Activated naive CD4-positive, alpha-beta T cell treated with anti-CD3 and anti-CD28 coated beads, Interleukin-2, amount 50 U/mL, for 72 hours (primary cell): Measurements from ENCODE around the gene IGF1R. TPM values are rescaled to one million over a fixed set of nuclear protein-coding genes. Genes with fewer than 3 reads are reported as not detected.
A peak's percentile ranks its signal among the peaks of the same experiment; 100 is the strongest.

Source experiments
- ATAC-seq, 2 donors: fragments of 150-1000 bp; cut with Tn5 transposase; 2 replicates each; pipeline ENCODE4 v1.10.0; 2021; ENCODE audit warnings: mild to moderate bottlenecking in 2 of 2, moderate library complexity in 2 of 2
- DNase-seq, 2 donors: peaks; one replicate each; pipeline ENCODE4 v3.0.0; 2021 to 2022; ENCODE audit warnings: low spot score in 2 of 2
- H3K27ac Mint-ChIP-seq, 2 donors: one replicate each; pipeline ENCODE4 v1.8.0; 2022; ENCODE audit warnings: mild to moderate bottlenecking in 2 of 2, mixed read lengths in 2 of 2
- H3K36me3 Mint-ChIP-seq, 2 donors: one replicate each; pipeline ENCODE4 v1.8.0; 2022; ENCODE audit warnings: mixed read lengths in 2 of 2
- H3K9me3 Mint-ChIP-seq, 2 donors: one replicate each; pipeline ENCODE4 v1.8.0; 2022; ENCODE audit warnings: mixed read lengths in 2 of 2
- total RNA-seq, 2 donors: library from RNA; stranded (reverse); gene quantifications; one replicate each; pipeline ENCODE4 v1.2.3, GENCODE V29; 2022

The IGF1R gene
- total RNA-seq, 2 donors from 2014 or later = 35.6 to 39.4 TPM

DNA sequence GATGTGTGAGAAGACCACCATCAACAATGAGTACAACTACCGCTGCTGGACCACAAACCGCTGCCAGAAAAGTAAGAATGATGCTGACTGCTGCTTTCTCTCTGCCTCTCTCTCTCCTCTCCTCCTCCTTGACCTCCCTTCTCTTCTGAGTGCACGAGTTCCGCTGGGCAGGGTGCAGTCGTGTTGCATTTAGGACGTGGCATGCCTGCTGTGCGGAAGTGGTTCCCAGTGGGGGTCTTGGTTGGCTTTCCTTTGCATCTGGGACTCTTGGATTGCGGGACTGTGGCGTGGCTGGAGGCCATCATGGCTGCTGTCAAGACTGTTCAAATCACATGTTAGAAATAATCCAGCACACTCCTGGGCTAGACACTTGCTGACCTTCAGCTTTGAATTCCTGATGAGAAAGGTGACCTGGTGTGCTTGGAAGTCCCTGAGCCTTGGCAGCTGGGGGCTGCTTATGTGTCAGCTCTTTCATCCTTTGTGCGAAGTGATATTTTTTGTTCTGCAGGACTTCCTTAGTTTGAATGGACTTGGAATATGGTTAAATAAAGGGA is 59.8 kb downstream of the IGF1R start:
- peaks cover 3 to 11% of the 10 kb centered on the region in 2 donors for H3K9me3 Mint-ChIP-seq
- no peak for ATAC-seq
- DNase-seq = no peak
- peak overlapping the region in 1 of 2 donors; percentile 3 for H3K27ac Mint-ChIP-seq
- H3K36me3 Mint-ChIP-seq = peaks cover 26 to 38% of the 10 kb centered on the region in 2 donors

DNA sequence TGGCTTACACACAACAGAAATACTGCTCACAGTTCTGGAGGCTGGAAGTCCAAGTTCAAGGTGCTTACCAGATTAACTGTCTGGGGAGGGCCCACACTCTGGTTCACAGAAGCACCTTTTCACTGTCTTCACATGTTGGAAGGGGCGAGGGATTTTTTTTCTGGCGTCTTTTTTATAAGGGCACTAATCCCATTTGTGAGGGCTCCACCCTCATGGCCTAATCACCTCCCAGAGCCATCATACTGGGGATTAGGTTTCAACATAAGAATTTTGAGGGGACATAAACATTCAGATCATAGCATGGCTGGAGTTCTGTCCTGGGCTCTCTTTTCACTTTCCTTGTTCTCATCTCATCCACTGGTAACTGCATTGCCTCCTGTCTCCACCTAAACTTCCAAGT is 63.5 kb downstream of the IGF1R start:
- Mint-ChIP-seq H3K9me3 (peaks cover 3 to 11% of the 10 kb centered on the region in 2 donors), H3K27ac (no peak overlapping the region), H3K36me3 (peaks cover 26 to 38% of the 10 kb centered on the region in 2 donors)
- DNase-seq (no peak), ATAC-seq (no peak)

DNA sequence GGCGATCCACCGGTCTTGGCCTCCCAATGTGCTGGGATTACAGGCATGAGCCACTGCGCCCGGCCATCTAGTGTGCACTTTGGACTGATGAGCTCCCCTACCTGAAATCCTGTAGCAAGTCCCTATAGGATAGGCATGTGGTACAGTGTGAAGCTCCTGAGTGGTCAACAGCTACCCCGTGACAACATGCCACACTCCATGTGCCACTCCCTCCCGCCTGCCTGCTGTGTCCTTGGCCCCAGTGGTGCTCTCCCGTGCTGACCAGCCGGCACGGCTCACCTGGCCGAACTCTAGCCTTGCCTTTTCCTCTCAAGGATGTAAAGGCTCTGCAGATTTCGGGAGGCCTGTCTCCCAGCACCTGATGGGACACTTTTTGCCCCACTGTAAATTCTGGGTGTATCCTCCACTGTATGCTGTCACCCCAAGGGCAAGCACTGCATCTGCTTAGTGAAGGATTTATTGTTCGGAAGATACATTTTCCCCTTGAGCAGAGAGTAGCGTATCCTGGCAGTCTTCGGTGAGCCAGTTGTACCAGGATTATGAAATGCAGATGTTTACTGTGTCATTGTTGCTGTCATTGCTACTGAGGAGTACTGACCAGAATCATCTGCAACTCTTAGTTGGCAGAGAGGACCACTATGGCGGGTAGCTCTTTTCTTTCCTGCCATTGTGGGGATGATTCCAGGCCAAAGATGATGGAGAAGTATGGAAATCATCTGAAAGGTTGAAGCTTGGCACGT is 64.7 kb downstream of the IGF1R start:
- Mint-ChIP-seq H3K36me3 (peaks cover 25 to 32% of the 10 kb centered on the region in 2 donors), H3K9me3 (peaks cover 3 to 11% of the 10 kb centered on the region in 2 donors), H3K27ac (no peak overlapping the region)
- peak; percentile 24 to 45 for ATAC-seq
- no peak for DNase-seq

DNA sequence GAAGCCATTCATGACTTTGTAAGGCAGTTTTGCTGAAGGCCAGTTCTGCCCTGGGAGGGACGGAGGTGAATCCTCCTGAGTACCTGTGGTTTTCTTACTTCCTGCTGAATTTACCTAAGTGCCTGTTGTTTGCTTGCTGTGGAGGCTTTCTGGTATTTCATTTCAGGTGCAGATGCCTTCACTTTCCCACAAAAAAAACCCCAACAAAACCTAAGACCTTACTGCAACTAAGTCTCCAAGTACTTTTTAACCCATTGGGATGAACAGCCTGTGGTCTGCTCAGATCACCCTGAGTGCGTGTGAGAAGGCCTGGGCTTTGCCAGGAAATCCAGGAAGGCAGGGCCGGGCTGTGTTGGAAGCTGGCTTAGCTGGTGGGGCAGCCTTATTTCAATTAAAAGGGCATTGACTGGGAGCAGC is 65.3 kb downstream of the IGF1R start:
- no peak for DNase-seq
- peak overlapping the region; percentile 58 to 69 for H3K27ac Mint-ChIP-seq

DNA sequence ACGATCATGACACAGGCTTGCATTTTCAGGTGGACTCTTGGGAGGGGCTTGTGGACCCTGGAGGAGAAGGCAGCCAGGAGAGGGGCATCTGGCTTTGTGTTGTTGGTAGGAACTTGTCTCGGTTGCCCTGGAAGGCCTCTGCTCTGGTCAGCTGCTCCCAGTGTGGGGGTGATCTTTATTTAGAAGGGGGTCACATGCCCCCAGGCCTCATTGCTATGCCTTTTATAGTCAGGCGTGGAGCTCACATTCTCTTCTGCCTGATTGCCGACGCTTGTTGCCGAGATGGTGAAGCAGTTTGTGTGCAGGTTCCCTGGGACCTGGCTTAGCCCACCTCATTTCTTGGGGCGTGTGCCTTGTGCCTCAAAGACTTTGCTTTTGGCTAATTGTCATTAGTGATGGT is 66.6 kb downstream of the IGF1R start:
- peaks cover 17% of the 10 kb centered on the region in 2 donors for H3K36me3 Mint-ChIP-seq
- no peak for DNase-seq
- no peak overlapping the region for H3K27ac Mint-ChIP-seq
- peaks cover 3 to 11% of the 10 kb centered on the region in 2 donors for H3K9me3 Mint-ChIP-seq
- no peak for ATAC-seq

More for the DNA sequence above, 65.3 kb downstream of the IGF1R start:
- H3K9me3 Mint-ChIP-seq = peaks cover 3 to 11% of the 10 kb centered on the region in 2 donors
- peaks cover 21 to 26% of the 10 kb centered on the region in 2 donors for H3K36me3 Mint-ChIP-seq
- peak; percentile 72 to 75 for ATAC-seq

DNA sequence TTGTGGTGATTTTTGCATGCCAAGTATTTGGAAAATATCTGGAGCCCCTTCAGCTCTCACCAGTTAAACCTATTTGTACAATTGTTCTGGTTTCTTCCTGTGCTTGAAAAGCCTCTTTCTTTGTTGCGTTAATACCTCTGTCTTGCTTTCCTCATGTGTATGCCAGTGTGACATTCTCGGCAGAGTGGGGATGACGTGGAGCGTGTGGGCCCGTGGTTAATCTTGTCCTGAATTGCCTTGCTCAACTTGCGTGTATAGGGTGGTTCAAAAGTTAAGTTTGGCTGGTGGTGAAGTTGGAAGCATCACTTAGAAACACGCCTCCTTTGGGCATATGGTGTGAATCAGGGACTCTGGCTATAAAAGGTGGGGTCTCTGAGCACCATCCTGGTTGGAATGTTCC is 67.1 kb downstream of the IGF1R start:
- no peak for ATAC-seq
- peaks cover 17% of the 10 kb centered on the region in 2 donors for H3K36me3 Mint-ChIP-seq
- H3K27ac Mint-ChIP-seq = peak overlapping the region; percentile 57 to 66
- peaks cover 3 to 11% of the 10 kb centered on the region in 2 donors for H3K9me3 Mint-ChIP-seq
- no peak for DNase-seq

DNA sequence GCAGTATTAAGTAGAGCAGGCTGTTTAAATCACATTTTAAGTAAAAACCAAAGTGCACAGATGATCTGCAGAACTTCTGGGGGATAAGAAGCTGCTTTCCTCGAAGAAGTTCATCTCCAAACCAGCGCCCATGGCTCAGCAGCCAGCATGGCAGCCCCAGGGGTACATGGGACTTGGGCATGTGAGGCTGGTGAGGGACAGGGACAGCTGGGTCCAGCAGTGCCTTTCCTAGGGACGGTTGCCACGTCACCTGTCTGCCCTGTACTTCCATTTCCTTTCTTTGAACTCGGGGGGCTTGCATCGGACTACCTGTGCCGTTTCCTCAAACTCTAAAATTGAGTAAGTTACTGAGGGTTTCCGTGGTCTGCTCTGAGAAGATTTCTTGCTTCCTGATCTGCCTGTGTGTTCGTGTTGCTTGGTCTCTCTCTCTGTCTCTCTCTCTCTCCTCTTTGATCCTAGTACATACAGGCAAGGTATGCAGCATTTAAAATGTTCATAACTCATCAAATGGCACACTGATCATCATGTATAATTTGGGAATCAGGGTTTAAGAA is 67.6 kb downstream of the IGF1R start:
- DNase-seq (no peak), ATAC-seq (peak in 1 of 2 donors; percentile 41)
- Mint-ChIP-seq H3K9me3 (peaks cover 2 to 11% of the 10 kb centered on the region in 2 donors), H3K27ac (peak overlapping the region; percentile 57 to 66), H3K36me3 (peaks cover 15 to 16% of the 10 kb centered on the region in 2 donors)

DNA sequence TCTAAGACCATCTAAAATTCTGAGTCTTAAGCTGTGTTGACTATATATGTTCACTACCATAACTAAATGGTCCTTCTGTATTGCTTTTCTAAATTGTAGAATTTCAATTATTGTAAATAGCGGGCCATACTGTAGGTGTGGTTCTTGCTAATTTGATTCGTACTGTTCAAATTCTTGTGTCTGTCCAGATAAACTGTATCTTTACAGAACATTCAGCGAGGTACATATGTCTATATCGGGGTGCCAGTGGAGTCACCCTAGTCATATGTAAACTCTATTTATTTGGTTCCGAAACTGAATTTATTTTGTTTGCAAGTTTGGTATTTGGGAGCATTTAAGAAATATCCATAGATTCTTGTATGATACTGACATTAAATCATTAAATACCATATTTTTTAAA is 69.0 kb downstream of the IGF1R start:
- Mint-ChIP-seq H3K9me3 (peaks cover 0 to under 1% of the 10 kb centered on the region in 2 donors), H3K36me3 (peaks cover 1 to 2% of the 10 kb centered on the region in 2 donors), H3K27ac (no peak overlapping the region)
- no peak for DNase-seq
- no peak for ATAC-seq

DNA sequence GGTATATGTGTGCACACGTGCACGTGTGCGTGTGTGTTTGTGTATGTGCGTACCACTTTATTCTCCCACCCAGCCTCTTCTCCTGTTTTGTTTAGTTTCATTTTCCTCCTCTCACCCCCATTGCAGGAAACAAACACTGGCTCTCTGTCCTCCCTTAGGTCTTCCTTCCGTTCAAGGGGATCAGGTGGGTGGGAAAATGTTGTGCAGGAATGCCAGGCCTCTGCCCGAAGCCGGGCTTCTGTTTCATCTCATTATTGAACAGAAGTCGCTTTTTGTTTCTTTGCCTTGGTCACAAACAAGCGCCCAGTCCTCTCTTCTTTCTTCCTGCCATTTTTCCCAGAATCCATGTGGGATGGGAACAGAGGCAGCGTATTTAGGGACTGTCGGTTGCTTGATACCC is 69.6 kb downstream of the IGF1R start:
- H3K27ac Mint-ChIP-seq = no peak overlapping the region
- no peaks in the 10 kb centered on the region for H3K36me3 Mint-ChIP-seq
- DNase-seq (no peak), ATAC-seq (no peak)
- no peaks in the 10 kb centered on the region for H3K9me3 Mint-ChIP-seq

DNA sequence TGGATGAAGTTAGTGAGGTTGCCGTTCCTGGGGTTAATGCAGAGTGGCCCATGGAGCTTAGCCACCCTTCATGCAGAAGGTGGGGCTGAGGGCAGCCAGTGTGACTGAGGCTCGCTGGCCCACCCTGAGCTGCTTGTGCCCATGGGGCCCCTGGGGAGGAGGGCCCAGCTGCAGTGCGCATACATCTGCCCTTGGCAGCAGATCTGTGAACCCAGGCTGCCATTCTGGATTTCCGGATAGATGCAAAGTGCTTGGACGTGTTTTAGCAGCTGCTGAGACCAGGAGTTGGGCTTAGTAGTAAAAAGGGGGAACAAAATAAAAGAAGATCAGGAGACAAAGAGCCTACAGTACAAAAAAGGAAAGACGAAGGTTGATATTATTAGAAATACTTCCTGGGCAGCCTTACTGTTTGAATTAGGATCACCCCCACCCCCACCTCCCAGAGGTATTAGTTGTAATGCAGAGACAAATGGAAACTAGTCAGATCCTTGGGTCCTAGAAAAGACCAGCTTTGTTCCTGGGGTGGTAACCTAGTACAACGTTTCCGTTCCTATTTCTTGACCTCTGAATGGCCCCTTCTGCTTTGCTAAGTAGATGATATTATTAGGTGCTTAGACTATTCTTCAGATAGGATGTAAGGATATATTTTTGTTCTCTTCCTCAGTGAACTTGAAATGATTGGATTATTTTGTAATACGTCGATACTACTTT is 70.2 kb downstream of the IGF1R start:
- H3K27ac Mint-ChIP-seq = no peak overlapping the region
- DNase-seq (no peak), ATAC-seq (no peak)
- no peaks in the 10 kb centered on the region for H3K9me3 Mint-ChIP-seq
- H3K36me3 Mint-ChIP-seq = no peaks in the 10 kb centered on the region

DNA sequence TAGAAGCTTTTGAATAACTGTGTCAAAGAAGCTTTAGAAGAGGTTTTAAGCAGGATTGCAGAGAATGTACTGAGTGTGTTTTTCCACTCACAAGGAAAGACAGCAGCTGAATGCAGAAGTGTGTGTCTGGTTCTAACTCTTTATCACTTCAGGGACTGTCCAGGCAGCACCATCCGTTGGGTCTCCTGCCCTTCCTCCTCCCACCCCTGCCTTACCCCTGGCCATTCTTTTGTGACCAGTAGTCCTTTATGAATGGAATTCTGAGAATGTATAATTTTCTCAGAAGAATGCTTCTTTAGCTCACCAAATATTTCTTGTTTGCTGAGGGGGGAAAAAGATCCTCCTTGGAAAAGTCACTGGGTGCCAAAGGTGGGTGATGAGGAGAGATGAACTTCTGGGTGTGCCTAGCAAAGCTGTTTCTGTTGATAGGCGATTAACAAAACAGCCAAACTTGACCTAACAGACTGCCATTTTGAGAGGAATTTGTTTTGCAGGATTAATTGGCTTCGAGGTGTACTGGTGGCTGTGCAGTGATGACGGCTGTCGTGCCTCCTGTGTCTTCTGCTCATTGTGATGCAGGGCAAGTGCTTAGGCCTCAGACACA is 70.9 kb downstream of the IGF1R start:
- no peak for DNase-seq
- no peak for ATAC-seq
- no peak overlapping the region for H3K27ac Mint-ChIP-seq
- H3K9me3 Mint-ChIP-seq = no peaks in the 10 kb centered on the region
- no peaks in the 10 kb centered on the region for H3K36me3 Mint-ChIP-seq

DNA sequence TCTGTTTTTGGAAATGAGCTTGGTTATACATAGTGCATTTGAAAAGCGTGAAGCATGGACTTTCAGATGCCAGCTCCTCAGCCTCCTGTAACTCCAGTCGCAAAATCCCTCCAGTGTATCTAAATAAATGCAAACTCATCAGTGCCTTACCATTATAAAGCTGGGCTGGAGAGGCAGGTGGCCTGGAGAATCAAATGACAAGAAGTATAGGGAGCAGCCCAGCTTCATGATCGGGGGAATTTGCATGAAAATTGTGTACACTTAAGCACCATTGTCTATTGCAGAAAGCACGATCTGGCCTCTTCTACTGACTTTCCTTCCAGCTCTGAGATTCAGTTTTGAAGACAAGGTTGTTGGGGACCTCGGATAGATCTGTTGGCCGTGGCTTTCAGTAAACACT is 71.7 kb downstream of the IGF1R start:
- Mint-ChIP-seq H3K27ac (no peak overlapping the region), H3K9me3 (no peaks in the 10 kb centered on the region), H3K36me3 (no peaks in the 10 kb centered on the region)
- DNase-seq = no peak
- ATAC-seq = no peak

DNA sequence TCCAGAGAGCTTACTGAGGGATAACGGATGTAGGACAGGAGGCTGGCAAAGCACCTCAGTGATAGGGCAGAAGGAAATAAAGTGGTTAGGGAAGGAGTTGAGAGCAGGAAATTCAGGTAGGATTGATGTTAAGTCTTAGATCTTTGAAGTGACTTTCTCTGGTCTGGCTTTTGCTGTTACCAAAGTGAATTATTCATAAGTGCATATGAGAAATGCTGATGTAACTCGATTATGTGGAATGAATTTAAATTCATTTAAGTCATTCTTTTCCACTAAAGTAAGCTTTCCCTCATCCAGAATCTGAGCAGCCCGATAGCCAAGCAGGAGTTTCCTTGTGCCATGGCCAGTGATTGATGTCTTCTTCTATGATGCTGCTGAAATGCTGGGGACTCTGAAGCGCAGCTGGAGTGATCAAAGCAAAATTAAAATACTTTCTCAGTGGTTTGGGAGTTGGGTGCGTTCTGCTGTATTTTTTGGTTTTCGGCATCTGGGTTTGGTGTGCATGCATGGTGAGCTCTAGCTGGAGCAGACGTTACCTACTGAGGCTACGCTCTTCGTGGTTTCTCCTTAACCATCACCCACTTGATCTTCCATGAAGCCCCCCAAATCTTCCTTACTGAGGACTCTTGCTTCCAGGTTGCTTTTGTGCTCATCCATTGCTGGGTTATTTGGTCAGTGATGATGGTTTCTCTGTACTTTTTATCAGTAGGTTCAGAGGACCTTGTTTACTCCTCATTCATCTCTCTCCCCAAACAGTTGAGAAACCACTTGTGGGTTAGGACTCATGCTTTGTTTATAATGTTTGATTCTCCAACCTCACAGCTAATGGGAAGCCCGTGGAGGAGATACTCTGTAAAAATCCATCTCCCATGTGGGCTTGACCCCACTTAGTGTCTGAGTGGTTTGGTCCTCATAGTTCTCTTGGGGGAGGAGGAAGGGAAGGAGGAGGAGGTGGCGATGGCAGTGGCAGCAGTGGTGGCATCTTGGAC is 72.5 kb downstream of the IGF1R start:
- peaks cover 0 to 6% of the 10 kb centered on the region in 2 donors for H3K36me3 Mint-ChIP-seq
- no peak for DNase-seq
- peak overlapping the region; percentile 66 for H3K27ac Mint-ChIP-seq
- ATAC-seq = peak in 1 of 2 donors; percentile 59
- no peaks in the 10 kb centered on the region for H3K9me3 Mint-ChIP-seq

DNA sequence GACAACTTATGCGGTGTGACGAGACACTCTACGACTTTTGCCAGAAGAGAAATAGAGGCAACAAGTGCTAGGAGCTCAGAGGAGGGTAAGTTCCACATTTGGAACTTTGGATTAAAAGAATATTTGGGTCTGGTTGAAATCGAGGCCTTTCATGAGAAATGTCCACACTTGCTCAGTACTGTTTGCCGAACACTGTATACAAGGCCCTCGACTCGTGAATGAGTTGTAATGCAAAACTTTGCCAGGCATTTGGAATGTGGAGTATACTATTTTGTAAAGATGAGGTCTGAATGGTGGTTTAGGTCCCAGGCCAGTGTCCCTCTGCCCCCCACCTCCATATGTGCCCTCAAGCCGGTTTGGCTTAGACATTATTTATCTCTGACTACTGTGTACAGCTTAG is 73.9 kb downstream of the IGF1R start:
- no peak for DNase-seq
- Mint-ChIP-seq H3K9me3 (no peaks in the 10 kb centered on the region), H3K36me3 (peaks cover 0 to 6% of the 10 kb centered on the region in 2 donors), H3K27ac (peak overlapping the region in 1 of 2 donors; percentile 66)
- ATAC-seq = no peak

DNA sequence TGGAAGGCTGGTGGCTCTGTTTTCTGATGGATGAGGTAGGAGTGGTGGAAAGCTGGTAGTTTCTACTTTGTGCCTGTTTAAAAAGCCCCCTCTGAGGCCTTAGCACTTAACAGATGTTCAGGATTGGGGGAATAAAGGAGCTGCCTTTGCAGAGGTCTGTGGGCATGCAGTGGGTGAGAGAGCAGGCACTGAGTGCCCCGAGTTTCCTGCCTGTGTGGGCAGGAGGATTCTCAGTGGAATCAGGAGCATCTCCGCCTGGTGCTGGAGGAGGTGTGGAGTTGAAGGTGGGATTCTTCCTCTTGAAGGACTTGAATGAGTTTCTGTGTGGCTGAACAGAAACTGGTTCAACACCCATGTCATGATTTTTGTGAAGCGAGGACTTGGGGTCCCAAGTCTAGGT is 74.3 kb downstream of the IGF1R start:
- H3K9me3 Mint-ChIP-seq = no peaks in the 10 kb centered on the region
- no peak overlapping the region for H3K27ac Mint-ChIP-seq
- DNase-seq (no peak), ATAC-seq (no peak)
- peaks cover 0 to 6% of the 10 kb centered on the region in 2 donors for H3K36me3 Mint-ChIP-seq

DNA sequence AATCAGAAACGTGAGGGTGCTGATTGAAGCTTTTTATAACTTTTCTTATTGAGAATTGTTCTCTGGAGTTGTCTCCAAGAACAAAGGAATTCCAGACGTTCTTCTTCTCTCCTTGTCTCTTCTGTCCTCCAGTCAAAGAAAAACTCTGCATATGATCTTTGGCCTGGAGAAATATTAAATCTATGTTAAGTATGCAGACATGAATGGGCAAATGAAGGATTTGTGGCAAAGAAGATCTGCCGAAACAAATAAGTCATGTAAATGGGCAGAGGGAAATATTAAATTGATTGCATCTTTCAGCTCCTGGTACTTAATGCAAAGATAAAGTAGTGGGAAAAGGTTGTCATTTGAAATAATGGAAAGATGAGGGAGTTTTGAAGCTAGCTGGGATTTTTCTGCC is 74.9 kb downstream of the IGF1R start:
- Mint-ChIP-seq H3K36me3 (peaks cover 0 to 6% of the 10 kb centered on the region in 2 donors), H3K27ac (no peak overlapping the region), H3K9me3 (no peaks in the 10 kb centered on the region)
- DNase-seq (no peak), ATAC-seq (no peak)
